Mesothelial cell of epicardium (in vitro differentiated cells): ENCODE measurements around the gene SPIRE2. TPM values are rescaled to one million over a fixed set of nuclear protein-coding genes. Genes with fewer than 3 reads are reported as not detected.
"Not testable (repeated sequence)": the region's sequence is repeated elsewhere in the genome, so short reads cannot be mapped to it uniquely, and the experiment has no call there.

Experiments used
- DNase-seq, 2 experiments: peaks; one replicate each; pipeline ENCODE4 v3.0.0; 2021; ENCODE audit warnings: low spot score in 2 of 2; ENCODE audit not compliant: unreplicated experiment in 2 of 2
- H3K27ac Mint-ChIP-seq: 2 replicates; pipeline ENCODE4 v1.8.0; 2021; ENCODE audit warnings: mixed read lengths
- H3K27me3 Mint-ChIP-seq: 2 replicates; pipeline ENCODE4 v1.8.0; 2021; ENCODE audit warnings: low read depth, mixed read lengths
- H3K36me3 Mint-ChIP-seq: 2 replicates; pipeline ENCODE4 v1.8.0; 2021; ENCODE audit warnings: mixed read lengths
- H3K4me1 Mint-ChIP-seq: 2 replicates; pipeline ENCODE4 v1.8.0; 2021; ENCODE audit warnings: mixed read lengths
- H3K4me3 Mint-ChIP-seq: 2 replicates; pipeline ENCODE4 v1.8.0; 2021; ENCODE audit warnings: mild to moderate bottlenecking, moderate library complexity, mixed read lengths
- H3K9me3 Mint-ChIP-seq: 2 replicates; pipeline ENCODE4 v1.8.0; 2021; ENCODE audit warnings: mixed read lengths
- total RNA-seq: library from RNA; stranded (reverse); gene quantifications from 3 replicates; pipeline ENCODE4 v1.2.1, GENCODE V29; 2021
- TF ChIP-seq, protein P1 (sequence below): fragments of 200-600 bp; sonication (generic); IDR thresholded peaks from one replicate; pipeline ENCODE4 v1.5.0; 2021; ENCODE audit warnings: antibody characterized with exemption; ENCODE audit not compliant: unreplicated experiment

The SPIRE2 gene
- total RNA-seq, 1 donor from 2014 or later: 6.8 TPM

DNA sequence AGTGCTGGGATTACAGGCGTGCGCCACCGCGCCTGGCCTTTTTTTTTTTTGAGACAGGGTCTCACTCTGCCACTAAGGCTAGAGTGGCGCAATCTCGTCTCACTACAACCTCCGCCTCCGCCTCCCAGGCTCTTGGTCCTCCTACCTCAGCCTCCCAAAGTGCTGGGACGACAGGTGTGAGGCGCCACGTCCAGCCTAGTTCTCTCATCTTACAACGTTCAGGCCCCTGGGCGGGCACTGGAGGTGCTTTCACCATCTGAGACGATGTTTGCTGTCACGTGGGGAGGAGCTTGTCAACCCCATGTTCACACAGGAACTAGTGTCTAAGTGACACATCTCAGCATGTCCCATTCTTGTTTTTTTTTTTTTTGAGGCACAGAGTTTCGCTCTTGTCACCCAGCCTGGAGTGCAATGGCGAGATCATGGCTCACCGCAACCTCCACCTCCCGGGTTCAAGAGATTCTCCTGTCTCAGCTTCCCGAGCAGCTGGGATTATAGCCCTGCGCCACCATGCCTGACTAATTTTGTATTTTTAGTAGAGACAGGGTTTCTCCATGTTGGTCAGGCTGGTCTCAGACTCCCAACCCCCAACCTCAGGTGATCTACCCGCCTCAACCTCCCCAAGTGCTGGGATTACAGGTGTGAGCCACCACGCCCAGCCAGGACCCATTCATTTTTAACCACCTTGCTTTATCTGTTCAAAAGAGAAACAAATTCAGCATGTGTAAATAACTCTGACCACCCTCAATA, 6.7 kb upstream of the SPIRE2 start:
- H3K36me3 Mint-ChIP-seq: peaks cover 3% of the 10 kb centered on the region
- H3K27ac Mint-ChIP-seq: no peak overlapping the region
- H3K27me3 Mint-ChIP-seq: no peaks in the 10 kb centered on the region
- DNase-seq: no peak
- TF ChIP-seq, protein P1, sequence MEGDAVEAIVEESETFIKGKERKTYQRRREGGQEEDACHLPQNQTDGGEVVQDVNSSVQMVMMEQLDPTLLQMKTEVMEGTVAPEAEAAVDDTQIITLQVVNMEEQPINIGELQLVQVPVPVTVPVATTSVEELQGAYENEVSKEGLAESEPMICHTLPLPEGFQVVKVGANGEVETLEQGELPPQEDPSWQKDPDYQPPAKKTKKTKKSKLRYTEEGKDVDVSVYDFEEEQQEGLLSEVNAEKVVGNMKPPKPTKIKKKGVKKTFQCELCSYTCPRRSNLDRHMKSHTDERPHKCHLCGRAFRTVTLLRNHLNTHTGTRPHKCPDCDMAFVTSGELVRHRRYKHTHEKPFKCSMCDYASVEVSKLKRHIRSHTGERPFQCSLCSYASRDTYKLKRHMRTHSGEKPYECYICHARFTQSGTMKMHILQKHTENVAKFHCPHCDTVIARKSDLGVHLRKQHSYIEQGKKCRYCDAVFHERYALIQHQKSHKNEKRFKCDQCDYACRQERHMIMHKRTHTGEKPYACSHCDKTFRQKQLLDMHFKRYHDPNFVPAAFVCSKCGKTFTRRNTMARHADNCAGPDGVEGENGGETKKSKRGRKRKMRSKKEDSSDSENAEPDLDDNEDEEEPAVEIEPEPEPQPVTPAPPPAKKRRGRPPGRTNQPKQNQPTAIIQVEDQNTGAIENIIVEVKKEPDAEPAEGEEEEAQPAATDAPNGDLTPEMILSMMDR: no peak
- peaks cover 9% of the 10 kb centered on the region for H3K9me3 Mint-ChIP-seq
- no peak overlapping the region for H3K4me3 Mint-ChIP-seq
- H3K4me1 Mint-ChIP-seq: peaks cover 16% of the 10 kb centered on the region

DNA sequence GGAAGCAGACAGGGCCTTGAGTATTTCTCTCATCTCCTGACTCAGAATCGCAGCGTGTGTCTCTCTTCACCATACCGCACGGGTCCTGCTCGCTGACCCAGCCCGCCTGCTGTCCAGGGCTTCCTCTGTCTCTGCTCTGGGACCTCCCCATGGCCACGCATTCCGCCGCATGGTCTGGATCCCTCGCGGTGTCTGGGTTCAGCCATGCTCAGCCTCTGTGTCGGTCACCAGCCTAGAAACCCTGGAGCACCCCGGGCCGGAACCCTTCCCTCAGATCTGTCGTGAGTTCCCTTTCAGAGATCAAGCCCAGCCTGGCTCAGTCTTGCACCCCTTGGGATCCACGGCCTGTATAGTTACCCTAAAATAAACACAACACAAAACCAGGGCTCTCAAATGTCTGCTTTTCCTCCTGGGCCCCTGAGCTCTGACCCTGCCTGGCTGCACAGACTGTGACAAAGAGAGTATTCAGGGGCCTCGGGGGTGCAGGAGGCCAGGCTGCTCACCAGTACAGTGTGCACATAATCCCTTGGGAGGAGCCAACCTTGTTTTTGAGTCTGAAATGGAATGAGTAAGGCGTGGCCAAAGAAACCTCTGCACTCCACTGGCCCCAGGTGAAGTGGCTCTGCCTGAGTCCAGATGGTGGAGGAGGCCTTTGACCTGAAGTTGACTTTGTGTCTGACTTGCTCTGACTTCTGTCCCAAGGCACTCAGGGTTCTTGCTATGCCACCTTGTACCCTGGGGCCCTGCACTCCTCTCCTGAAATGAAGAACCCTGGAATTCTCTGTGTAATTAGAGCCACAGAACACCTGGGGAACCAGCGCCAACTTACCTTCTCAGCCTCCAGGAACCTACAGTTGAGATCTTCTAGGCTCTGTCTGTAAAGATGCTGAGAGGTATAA, 5.8 kb upstream of the SPIRE2 start:
- Mint-ChIP-seq H3K9me3 (peaks cover 9% of the 10 kb centered on the region), H3K27ac (no peak overlapping the region), H3K4me1 (peaks cover 16% of the 10 kb centered on the region), H3K27me3 (no peaks in the 10 kb centered on the region), H3K36me3 (peaks cover 3% of the 10 kb centered on the region), H3K4me3 (no peak overlapping the region)
- TF ChIP-seq, protein P1: no peak
- DNase-seq: no peak

DNA sequence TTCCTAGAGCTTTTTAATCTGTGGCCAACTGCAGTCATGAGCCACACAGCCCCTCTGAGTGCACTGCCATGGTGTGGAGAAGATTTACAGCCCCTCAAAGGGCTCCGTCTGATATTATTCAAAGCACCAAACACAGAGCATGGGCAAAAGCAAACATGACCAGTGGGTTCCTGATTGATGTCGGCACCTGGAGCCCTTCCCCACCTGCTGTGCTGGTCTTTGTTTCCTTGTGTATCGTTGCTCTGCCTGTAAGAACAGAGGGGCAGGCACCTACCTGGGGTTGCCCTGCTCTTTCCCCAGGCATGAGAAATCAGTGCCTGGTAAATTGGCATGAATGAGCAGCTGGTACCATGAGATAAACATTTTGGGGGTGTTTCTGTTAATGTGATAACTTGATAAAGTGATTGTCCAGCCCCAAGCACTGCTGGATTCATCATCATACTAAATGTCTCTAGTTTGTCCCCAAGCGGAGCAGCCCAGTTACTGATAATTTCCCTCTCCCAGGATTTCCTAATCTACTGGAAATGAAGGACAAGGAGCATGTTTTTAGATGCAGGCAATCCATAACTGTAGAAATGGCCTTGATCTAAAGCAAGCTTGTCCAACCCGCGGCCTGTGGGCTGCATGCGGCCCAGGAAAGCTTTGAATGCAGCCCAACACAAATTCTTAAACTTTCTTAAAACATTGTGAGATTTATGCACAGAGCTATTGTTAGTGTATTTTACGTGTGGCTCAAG, 5.0 kb upstream of the SPIRE2 start:
- Mint-ChIP-seq H3K4me1 (peaks cover 16% of the 10 kb centered on the region), H3K27ac (no peak overlapping the region), H3K27me3 (no peaks in the 10 kb centered on the region), H3K4me3 (no peak overlapping the region), H3K36me3 (no peaks in the 10 kb centered on the region), H3K9me3 (peaks cover 4% of the 10 kb centered on the region)
- DNase-seq: no peak
- TF ChIP-seq, protein P1: no peak

DNA sequence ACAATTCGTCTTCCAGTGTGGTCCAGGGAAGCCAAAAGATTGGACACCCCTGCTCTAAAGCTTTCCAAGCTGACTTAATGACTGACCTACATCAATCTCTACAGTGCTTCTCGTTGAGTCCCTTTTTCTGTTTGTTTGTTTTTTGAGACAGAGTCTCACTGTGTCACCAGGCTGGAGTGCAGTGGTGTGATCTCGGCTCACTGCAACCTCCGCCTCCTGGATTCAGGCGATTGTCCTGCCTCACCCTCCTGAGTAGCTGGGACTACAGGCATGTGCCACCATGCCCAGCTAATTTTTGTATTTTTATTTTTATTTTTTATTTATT, 4.5 kb upstream of the SPIRE2 start:
- H3K27ac Mint-ChIP-seq, DNase-seq, H3K4me3 Mint-ChIP-seq, H3K9me3 Mint-ChIP-seq, H3K36me3 Mint-ChIP-seq, H3K27me3 Mint-ChIP-seq: not testable (repeated sequence)
- peaks cover 16% of the 10 kb centered on the region for H3K4me1 Mint-ChIP-seq

DNA sequence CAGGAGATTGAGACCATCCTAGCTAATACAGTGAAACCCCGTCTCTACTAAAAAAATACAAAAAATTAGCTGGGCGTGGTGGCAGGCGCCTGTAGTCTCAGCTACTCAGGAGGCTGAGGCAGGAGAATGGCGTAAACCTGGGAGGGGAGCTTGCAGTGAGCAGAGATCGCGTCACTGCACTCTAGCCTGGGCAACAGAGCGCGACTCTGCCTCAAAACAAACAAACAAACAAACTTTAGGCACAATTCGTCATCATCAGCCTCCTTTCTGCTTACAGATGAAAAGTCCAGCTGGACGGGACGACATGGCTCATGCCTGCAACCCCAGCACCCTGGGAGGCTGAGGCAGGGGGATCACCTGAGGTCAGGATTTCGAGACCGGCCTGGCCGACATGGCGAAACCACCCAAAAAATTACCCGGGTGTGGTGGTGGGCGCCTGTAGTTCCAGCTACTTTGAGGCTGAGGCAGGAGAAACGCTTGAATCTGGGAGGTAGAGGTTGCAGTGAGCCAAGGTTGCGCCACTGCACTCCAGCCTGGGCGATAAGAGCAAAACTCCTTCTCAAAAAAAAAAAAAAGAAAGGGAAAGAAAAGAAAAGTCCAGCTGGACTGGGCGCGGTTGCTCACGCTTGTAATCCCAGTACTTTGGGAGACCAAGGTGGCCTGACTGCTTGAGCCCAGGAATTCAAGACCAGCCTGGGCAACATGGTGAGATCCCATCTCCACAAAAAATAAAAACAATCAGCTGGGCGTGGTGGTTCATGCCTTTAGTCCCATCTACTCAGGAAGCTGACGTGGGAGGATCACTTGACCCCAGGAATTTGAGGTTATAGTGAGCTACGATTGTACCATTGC, 1.5 kb upstream of the SPIRE2 start:
- no peak overlapping the region for H3K27ac Mint-ChIP-seq

More for the DNA sequence above, 1.5 kb upstream of the SPIRE2 start:
- peak overlapping the region; percentile 37 for H3K4me3 Mint-ChIP-seq
- peaks cover 23% of the 10 kb centered on the region for H3K4me1 Mint-ChIP-seq
- peaks cover 3% of the 10 kb centered on the region for H3K27me3 Mint-ChIP-seq
- TF ChIP-seq, protein P1: no peak
- no peak for DNase-seq
- H3K9me3 Mint-ChIP-seq: no peaks in the 10 kb centered on the region
- H3K36me3 Mint-ChIP-seq: no peaks in the 10 kb centered on the region
